ENCODE data around the gene RIPK4.

The RIPK4 gene

GRCh38 chr21:41744028-41744930 is 22.6 kb downstream of the RIPK4 start:
- Histone ChIP-seq H3K9ac (ENCODE audit: low read depth, low read length) (no peak overlapping the region), H3K36me3 (ENCODE audit: control insufficient read depth, insufficient read depth, low read length) (peaks cover 7% of the 10 kb centered on the region; the same call in 1 of the 2 replicates), H3K4me1 (ENCODE audit: control insufficient read depth, insufficient read depth, low read length) (peaks cover 3% of the 10 kb centered on the region; the same call in 1 of the 2 replicates), H3K9me3 (ENCODE audit: control insufficient read depth, insufficient read depth, low read length) (no peaks in the 10 kb centered on the region), H3K4me3 (ENCODE audit: low read depth, low read length) (no peak overlapping the region), H3K27ac (ENCODE audit: low read depth, low read length) (no peak overlapping the region), H3K27me3 (ENCODE audit: control insufficient read depth, insufficient read depth, low read length) (no peaks in the 10 kb centered on the region)

DNA sequence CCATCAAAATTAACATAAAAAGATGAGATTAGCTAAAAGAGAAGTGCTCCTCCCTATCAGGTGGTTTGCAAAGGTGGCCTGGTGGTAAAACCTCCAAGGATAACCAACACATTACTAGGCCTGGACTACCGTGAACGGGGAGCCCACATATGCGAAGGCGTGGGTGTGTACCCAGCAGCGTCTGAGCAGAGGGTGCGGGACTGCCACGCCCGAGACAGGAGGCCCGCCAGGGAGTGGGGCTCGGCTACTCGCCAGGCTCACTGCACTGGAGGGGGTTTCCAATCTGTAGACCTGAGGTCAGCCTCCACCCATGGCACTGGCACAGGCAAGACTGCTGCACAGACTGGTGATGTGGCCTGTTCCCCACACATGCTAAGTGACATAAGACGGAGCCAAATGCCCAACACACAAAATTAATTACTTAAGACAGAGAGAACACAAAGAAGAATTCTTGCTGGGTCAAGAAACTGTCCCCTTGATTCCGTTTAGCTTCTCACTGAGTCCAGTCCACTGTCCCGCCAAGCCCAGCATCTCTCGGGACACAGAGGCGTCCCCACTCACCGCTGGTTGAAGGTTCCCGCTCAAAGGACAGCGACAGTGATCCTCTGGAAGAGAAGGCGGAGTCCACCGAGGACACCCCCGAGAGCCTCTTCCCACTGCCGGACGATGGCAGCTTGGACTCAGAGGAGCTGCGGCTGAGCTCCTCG is 23.4 kb downstream of the RIPK4 start:
- H3K9ac ChIP-seq (ENCODE audit: low read depth, low read length) = no peak overlapping the region
- peaks cover 3% of the 10 kb centered on the region; the same call in 1 of the 2 replicates for H3K4me1 ChIP-seq (ENCODE audit: control insufficient read depth, insufficient read depth, low read length)
- H3K27me3 ChIP-seq (ENCODE audit: control insufficient read depth, insufficient read depth, low read length) = no peaks in the 10 kb centered on the region
- peaks cover 7% of the 10 kb centered on the region; the same call in 1 of the 2 replicates for H3K36me3 ChIP-seq (ENCODE audit: control insufficient read depth, insufficient read depth, low read length)
- no peaks in the 10 kb centered on the region for H3K9me3 ChIP-seq (ENCODE audit: control insufficient read depth, insufficient read depth, low read length)
- no peak overlapping the region for H3K27ac ChIP-seq (ENCODE audit: low read depth, low read length)
- H3K4me3 ChIP-seq (ENCODE audit: low read depth, low read length) = no peak overlapping the region

GRCh38 chr21:41742073-41742875 is 24.6 kb downstream of the RIPK4 start:
- Histone ChIP-seq H3K36me3 (ENCODE audit: control insufficient read depth, insufficient read depth, low read length) (peaks cover 7% of the 10 kb centered on the region; the same call in 1 of the 2 replicates), H3K4me1 (ENCODE audit: control insufficient read depth, insufficient read depth, low read length) (peaks cover 3% of the 10 kb centered on the region; the same call in 1 of the 2 replicates), H3K9ac (ENCODE audit: low read depth, low read length) (no peak overlapping the region), H3K9me3 (ENCODE audit: control insufficient read depth, insufficient read depth, low read length) (peaks cover 9% of the 10 kb centered on the region; the same call in 1 of the 2 replicates), H3K27me3 (ENCODE audit: control insufficient read depth, insufficient read depth, low read length) (no peaks in the 10 kb centered on the region), H3K27ac (ENCODE audit: low read depth, low read length) (no peak overlapping the region), H3K4me3 (ENCODE audit: low read depth, low read length) (no peak overlapping the region)

GRCh38 chr21:41741253-41742072 is 25.4 kb downstream of the RIPK4 start:
- Histone ChIP-seq H3K9me3 (ENCODE audit: control insufficient read depth, insufficient read depth, low read length) (peaks cover 9% of the 10 kb centered on the region; the same call in 1 of the 2 replicates), H3K27me3 (ENCODE audit: control insufficient read depth, insufficient read depth, low read length) (no peaks in the 10 kb centered on the region), H3K27ac (ENCODE audit: low read depth, low read length) (no peak overlapping the region), H3K4me1 (ENCODE audit: control insufficient read depth, insufficient read depth, low read length) (peaks cover 3% of the 10 kb centered on the region; the same call in 1 of the 2 replicates), H3K4me3 (ENCODE audit: low read depth, low read length) (no peak overlapping the region), H3K36me3 (ENCODE audit: control insufficient read depth, insufficient read depth, low read length) (peaks cover 7% of the 10 kb centered on the region; the same call in 1 of the 2 replicates), H3K9ac (ENCODE audit: low read depth, low read length) (no peak overlapping the region)

DNA sequence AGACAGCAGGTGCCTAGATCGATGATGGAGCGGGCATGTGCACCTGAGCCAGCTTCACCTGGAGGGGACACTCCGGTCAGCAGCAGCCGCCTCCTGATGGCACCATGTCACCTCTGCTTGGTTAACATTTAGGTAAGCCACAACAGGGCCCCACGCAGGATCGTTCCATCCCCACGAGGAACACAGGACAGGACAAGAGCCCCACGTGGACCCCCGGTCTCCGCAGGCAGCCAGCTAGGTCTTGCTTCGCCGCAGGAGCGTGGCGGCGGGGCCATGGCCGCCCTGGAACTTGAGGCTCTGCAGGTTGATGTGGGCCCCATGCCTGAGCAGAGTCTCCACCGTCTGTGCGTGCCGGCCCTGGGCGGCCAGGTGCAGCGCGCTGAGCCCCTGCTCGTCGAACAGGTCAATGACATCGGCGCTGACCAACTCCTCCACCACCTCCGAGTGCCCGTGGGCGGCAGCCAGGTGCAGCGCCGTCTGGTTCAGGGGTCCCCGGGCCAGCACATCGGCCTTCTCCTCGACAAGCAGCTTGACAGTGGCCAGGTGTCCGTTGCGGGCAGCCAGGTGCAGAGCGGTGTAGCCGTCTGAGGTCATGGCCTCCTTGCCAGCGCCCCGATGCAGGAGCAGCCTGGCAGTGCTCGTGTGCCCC is 26.1 kb downstream of the RIPK4 start:
- Histone ChIP-seq H3K9ac (ENCODE audit: low read depth, low read length) (no peak overlapping the region), H3K27ac (ENCODE audit: low read depth, low read length) (no peak overlapping the region), H3K36me3 (ENCODE audit: control insufficient read depth, insufficient read depth, low read length) (peaks cover 7% of the 10 kb centered on the region; the same call in 1 of the 2 replicates), H3K27me3 (ENCODE audit: control insufficient read depth, insufficient read depth, low read length) (no peaks in the 10 kb centered on the region), H3K4me1 (ENCODE audit: control insufficient read depth, insufficient read depth, low read length) (no peaks in the 10 kb centered on the region), H3K9me3 (ENCODE audit: control insufficient read depth, insufficient read depth, low read length) (peaks cover 9% of the 10 kb centered on the region; the same call in 1 of the 2 replicates), H3K4me3 (ENCODE audit: low read depth, low read length) (no peak overlapping the region)

DNA sequence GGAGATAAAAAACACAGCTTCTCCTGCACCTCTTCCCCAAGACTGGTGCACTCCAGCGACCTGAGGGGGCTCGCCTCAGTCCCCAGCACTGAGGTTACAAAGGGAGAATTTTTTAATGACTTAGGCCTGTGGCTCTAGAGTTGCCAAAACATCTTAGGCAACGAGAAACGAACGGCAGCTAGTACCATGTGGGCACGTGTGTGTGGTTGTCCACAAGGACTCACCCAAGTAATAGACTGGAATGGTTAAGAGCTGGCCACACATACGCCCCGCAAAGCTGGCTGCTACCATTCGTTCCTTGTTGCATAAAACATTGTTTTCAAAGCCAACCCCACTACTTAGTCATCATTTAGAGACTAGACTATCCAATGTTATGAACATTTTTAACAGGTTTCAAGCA is 26.9 kb downstream of the RIPK4 start:
- Histone ChIP-seq H3K36me3 (ENCODE audit: control insufficient read depth, insufficient read depth, low read length) (peaks cover 7% of the 10 kb centered on the region; the same call in 1 of the 2 replicates), H3K4me3 (ENCODE audit: low read depth, low read length) (no peak overlapping the region), H3K27me3 (ENCODE audit: control insufficient read depth, insufficient read depth, low read length) (no peaks in the 10 kb centered on the region), H3K9ac (ENCODE audit: low read depth, low read length) (no peak overlapping the region), H3K4me1 (ENCODE audit: control insufficient read depth, insufficient read depth, low read length) (no peaks in the 10 kb centered on the region), H3K9me3 (ENCODE audit: control insufficient read depth, insufficient read depth, low read length) (peaks cover 9% of the 10 kb centered on the region; the same call in 1 of the 2 replicates), H3K27ac (ENCODE audit: low read depth, low read length) (no peak overlapping the region)

DNA sequence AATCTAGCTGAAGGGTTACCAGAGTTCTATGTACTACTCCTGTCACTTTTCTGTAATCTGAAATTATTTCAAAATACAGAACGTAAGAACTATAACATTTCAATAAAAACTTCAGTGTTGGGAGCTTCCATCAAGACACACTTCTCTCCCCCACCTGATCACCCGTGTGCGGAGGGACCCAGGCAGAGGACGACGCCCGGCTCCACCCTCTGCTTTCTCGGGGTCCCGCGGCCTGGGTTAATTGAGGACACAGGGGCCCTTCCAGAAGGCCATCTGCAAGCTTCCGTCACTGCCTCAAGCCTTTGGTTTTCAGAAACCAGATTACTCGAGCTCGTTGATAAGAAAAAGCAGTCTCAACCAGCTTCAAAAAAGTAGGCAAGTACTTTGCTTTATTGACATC is 27.8 kb downstream of the RIPK4 start:
- Histone ChIP-seq H3K9ac (ENCODE audit: low read depth, low read length) (no peak overlapping the region), H3K4me1 (ENCODE audit: control insufficient read depth, insufficient read depth, low read length) (no peaks in the 10 kb centered on the region), H3K36me3 (ENCODE audit: control insufficient read depth, insufficient read depth, low read length) (peaks cover 7% of the 10 kb centered on the region; the same call in 1 of the 2 replicates), H3K27me3 (ENCODE audit: control insufficient read depth, insufficient read depth, low read length) (no peaks in the 10 kb centered on the region), H3K4me3 (ENCODE audit: low read depth, low read length) (no peak overlapping the region), H3K27ac (ENCODE audit: low read depth, low read length) (no peak overlapping the region), H3K9me3 (ENCODE audit: control insufficient read depth, insufficient read depth, low read length) (peaks cover 9% of the 10 kb centered on the region; the same call in 1 of the 2 replicates)

DNA sequence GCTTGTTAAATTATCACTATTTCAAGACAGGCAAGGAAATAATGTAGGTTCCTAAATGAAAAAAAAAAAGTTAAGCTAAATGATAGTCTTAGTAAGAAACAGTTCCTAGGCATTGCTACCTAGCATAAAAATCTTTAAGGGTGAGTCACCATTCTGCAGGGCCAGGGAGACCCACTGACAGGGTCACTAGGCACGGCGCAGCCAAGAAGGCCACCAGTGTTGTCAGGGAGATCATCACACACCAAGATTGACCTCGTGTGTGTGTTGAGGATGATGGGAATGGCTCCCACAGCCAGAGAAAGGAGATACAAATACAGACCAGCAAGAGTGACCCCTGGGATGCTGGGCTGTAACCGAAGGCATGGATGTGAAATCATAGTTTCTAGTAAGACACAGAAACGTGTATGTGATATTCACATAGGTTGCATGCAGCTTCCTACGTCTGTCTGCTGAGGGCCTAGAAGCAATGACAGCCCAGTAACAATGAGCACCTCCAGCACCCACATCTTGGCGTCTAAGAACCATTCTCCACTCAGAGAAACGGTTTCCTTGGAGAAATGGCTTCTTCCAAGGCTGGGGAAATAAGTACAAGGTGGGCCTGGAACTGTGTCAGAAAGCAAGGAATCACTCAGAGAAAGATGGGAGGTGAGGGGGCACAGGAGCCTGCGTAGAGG is 29.1 kb downstream of the RIPK4 start:
- Histone ChIP-seq H3K9ac (ENCODE audit: low read depth, low read length) (no peak overlapping the region), H3K27ac (ENCODE audit: low read depth, low read length) (no peak overlapping the region), H3K27me3 (ENCODE audit: control insufficient read depth, insufficient read depth, low read length) (no peaks in the 10 kb centered on the region)

DNA sequence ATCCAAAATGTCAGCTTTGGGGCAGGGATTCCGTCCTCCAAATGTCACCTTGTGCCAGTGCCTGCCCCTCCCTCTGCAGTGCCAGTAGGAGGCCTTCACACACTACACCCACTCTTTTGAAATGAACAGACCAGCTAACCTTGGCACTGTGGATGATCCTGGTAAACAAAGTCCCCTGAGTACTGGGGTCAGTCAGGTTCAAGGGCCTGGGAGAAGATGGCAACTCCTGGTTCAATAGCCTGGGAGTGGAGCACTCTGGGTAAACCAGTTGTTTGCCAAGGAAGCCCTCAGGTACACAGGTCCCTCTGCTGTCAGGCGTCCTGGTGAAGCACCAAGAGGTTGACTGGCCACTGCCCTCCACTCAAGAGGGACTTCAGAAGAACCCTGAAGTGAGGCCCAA is 30.4 kb downstream of the RIPK4 start:
- no peak overlapping the region for H3K9ac ChIP-seq (ENCODE audit: low read depth, low read length)
- peaks cover 9% of the 10 kb centered on the region; the same call in 1 of the 2 replicates for H3K9me3 ChIP-seq (ENCODE audit: control insufficient read depth, insufficient read depth, low read length)
- H3K36me3 ChIP-seq (ENCODE audit: control insufficient read depth, insufficient read depth, low read length) = peaks cover 6% of the 10 kb centered on the region; the same call in 1 of the 2 replicates
- no peak overlapping the region for H3K27ac ChIP-seq (ENCODE audit: low read depth, low read length)
- no peaks in the 10 kb centered on the region for H3K27me3 ChIP-seq (ENCODE audit: control insufficient read depth, insufficient read depth, low read length)
- H3K4me1 ChIP-seq (ENCODE audit: control insufficient read depth, insufficient read depth, low read length) = no peaks in the 10 kb centered on the region
- H3K4me3 ChIP-seq (ENCODE audit: low read depth, low read length) = no peak overlapping the region

More for the DNA sequence above, 29.1 kb downstream of the RIPK4 start:
- no peak overlapping the region for H3K4me3 ChIP-seq (ENCODE audit: low read depth, low read length)
- H3K36me3 ChIP-seq (ENCODE audit: control insufficient read depth, insufficient read depth, low read length) = peaks cover 7% of the 10 kb centered on the region; the same call in 1 of the 2 replicates
- H3K4me1 ChIP-seq (ENCODE audit: control insufficient read depth, insufficient read depth, low read length) = no peaks in the 10 kb centered on the region
- peaks cover 9% of the 10 kb centered on the region; the same call in 1 of the 2 replicates for H3K9me3 ChIP-seq (ENCODE audit: control insufficient read depth, insufficient read depth, low read length)
